Choroid plexus epithelial cell (primary cell): ENCODE results near the gene ARAP1.

ENCODE experiments used
- DNase-seq: peaks from one replicate; pipeline ENCODE4 v3.0.0-alpha.2; 2010; ENCODE audit warnings: low read depth
- H3K4me3 ChIP-seq: 2 replicates; pipeline ENCODE4 v1.5.1; 2011; ENCODE audit warnings: low read depth, mild to moderate bottlenecking, control low read depth, low read length, moderate library complexity
- CTCF ChIP-seq: conservative IDR thresholded peaks from 2 replicates; pipeline ENCODE4 v1.5.1; 2011; ENCODE audit warnings: low read depth, mild to moderate bottlenecking, control low read depth, inconsistent platforms, low read length, moderate library complexity

ARAP1 gene

GRCh38 chr11:72724851-72725723 is 27.1 kb downstream of the ARAP1 start:
- peak; percentile 92 for DNase-seq
- no peak overlapping the region for H3K4me3 ChIP-seq
- TF ChIP-seq CTCF = peak; percentile 93

- no peak for TF ChIP-seq CTCF
- DNase-seq = no peak
- H3K4me3 ChIP-seq = no peak overlapping the region
These were observed 28.1 kb downstream of the ARAP1 start for GRCh38 chr11:72724021-72724551.

- DNase-seq = no peak
- H3K4me3 ChIP-seq = no peak overlapping the region
These were observed 28.7 kb downstream of the ARAP1 start for GRCh38 chr11:72723508-72723907.

GRCh38 chr11:72722050-72722748 is 30.0 kb downstream of the ARAP1 start:
- peak overlapping the region; percentile 62 for H3K4me3 ChIP-seq
- peak; percentile 96 for DNase-seq
- TF ChIP-seq CTCF = no peak

More at GRCh38 chr11:72723508-72723907, 28.7 kb downstream of the ARAP1 start:
- no peak for TF ChIP-seq CTCF

- peak; percentile 57 for DNase-seq
- peak overlapping the region; percentile 62 for H3K4me3 ChIP-seq
- TF ChIP-seq CTCF = no peak
These were observed 30.5 kb downstream of the ARAP1 start for GRCh38 chr11:72721689-72722049.

- TF ChIP-seq CTCF = no peak
- DNase-seq = no peak
These were observed 30.9 kb downstream of the ARAP1 start for GRCh38 chr11:72721276-72721675.

More at GRCh38 chr11:72721276-72721675, 30.9 kb downstream of the ARAP1 start:
- H3K4me3 ChIP-seq = peak overlapping the region; percentile 62
